Subcutaneous adipose tissue (tissue), 4 donors: Measurements from ENCODE around the gene TSFM. TPM values are rescaled to one million over a fixed set of nuclear protein-coding genes. Genes with fewer than 3 reads are reported as not detected.

Experiments
- total RNA-seq, 4 donors: library from RNA; depleted of rRNA; stranded (reverse); fragments of >200 nt; gene quantifications; one replicate each; pipeline ENCODE4 v1.1.0, GENCODE V29; 2016
- TF ChIP-seq, protein P1 (sequence below): fragments of 450-650 bp; IDR thresholded peaks from one replicate; pipeline ENCODE4 v1.5.1; 2016; ENCODE audit warnings: low read depth, mild to moderate bottlenecking, control low read depth, antibody characterized with exemption, moderate library complexity

TSFM gene
- total RNA-seq, 4 donors from 2014 or later = 16.7 to 26.0 (median 22.9) TPM

DNA sequence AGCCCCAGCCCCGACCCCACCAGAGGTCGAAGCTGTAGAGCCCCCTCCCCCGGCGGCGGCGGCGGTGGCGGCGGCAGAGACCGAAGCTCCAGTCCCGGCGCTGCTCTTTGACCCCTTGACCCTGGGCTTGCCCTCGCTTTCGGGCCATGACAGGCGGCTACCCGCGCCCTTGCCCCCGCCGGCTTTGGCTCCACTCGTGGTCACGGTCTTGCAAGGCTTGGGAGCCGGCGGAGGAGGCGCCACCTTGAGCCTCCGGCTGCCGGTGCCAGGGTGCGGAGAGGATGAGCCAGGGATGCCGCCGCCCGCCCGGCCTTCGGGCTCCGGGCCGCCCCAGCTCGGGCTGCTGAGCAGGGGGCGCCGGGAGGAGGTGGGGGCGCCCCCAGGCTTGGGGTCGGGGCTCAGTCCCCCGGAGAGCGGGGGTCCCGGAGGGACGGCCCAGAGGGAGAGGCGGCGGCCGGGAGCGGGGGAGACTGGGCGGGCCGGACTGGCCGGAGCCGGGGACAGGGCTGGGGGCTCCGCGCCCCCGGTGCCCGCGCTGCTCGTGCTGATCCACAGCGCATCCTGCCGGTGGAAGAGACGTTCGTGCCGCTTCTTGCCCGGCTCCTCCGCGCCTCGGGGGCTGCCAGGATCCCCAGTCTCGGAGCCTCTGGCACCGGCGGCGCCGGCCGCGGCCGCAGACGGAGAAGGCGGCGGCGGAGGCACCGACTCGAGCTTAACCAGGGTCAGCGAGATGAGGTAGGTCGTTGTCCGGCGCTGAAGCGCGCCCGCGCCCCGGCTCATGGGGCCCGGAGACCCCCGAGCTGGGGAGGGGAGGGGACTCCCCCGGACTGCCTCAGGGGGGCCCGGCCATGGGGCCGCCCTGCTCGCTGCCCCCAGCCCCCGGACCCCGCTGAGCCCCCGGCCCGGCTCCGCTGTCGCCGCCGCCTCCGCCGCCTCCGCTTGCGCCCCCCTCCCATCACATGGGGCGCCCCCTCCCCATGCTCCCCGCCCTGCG, 44.8 kb upstream of the TSFM start:
- TF ChIP-seq, protein P1, sequence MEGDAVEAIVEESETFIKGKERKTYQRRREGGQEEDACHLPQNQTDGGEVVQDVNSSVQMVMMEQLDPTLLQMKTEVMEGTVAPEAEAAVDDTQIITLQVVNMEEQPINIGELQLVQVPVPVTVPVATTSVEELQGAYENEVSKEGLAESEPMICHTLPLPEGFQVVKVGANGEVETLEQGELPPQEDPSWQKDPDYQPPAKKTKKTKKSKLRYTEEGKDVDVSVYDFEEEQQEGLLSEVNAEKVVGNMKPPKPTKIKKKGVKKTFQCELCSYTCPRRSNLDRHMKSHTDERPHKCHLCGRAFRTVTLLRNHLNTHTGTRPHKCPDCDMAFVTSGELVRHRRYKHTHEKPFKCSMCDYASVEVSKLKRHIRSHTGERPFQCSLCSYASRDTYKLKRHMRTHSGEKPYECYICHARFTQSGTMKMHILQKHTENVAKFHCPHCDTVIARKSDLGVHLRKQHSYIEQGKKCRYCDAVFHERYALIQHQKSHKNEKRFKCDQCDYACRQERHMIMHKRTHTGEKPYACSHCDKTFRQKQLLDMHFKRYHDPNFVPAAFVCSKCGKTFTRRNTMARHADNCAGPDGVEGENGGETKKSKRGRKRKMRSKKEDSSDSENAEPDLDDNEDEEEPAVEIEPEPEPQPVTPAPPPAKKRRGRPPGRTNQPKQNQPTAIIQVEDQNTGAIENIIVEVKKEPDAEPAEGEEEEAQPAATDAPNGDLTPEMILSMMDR = no peak

DNA sequence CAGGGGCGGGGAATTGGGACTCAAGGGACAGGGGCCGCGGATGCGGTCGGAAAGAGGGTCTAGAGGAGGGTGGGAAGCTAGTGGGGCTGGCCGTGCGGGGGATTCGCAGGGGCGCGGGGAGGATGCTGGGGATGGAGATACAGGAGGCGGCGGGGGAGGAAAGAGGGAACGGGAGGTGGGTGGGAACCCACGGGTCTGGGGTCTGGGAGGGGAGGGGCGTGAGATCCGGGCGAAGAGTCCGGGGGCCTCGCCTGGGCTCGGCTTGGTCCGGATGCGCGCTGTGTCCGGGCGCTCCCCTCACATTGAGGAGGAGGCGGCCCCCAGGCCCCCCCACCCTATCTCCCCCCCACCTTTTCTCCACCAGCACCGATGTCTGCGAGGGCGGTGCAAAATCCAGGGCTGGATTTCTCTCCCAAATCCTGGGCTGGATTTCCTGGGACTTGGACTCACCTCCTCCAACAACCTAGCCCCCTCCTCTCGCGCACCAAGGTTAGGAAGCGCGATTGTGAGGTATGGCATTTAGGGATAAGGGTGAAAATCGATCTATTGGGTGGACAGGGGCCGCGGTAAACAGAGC, 43.8 kb upstream of the TSFM start, which contains the start of gene AGAP2:
TSS of gene AGAP2 (minus strand) at position 82 of the 577 bp plus-strand sequence. CDS start 496 bp downstream, outside the sequence.
- TF ChIP-seq, protein P1 = no peak

DNA sequence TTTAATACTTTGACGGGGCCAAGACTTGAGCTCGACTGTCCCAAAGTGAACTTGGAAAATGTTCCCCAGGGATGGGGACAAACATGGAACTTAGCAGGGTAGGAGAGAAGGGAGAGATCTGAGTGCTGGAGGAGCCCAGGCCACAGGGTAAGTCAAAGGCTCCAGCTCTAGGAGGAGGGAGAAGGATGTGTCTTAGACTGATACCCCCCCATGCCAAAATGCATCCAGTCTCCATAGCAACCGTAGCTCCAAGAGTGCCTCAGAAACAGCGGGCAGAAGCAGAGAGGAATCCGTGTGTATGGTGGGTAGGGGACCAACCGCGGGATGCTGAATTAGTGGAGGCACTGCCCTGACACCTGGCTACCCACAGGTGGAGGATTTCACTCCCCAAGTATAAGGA, 43.2 kb upstream of the TSFM start:
- TF ChIP-seq, protein P1 = no peak

DNA sequence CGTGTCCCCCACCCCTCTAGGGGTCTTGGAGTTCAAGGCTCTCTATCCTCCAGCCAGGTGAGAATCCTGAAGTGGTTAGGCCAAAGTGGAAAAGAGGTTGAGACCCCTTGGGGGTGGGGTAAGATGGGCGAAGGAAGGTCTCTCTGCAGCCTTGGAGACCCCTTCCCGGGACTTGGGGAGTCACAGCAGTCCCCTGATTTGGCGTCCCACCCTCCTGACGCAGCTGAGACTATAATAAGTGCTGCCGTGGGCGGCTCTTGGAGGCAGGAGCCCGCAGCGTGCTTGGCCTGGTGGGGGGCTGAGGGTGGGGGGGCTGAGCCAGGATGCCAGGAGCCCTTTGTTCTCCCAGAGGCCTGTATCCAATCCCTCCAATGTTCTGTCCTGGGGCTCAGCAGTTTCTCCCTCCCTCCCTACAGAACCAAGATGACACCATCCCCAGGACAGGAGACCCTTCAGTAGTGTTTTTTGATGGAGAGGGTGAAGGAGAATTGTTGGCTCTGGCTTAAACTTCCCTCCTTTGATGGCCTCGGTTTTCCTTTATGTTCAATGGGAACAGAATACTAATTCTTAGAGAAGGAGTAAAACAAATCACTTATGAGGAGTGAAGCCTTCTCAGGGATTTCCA, 42.6 kb upstream of the TSFM start:
- TF ChIP-seq, protein P1 = no peak

DNA sequence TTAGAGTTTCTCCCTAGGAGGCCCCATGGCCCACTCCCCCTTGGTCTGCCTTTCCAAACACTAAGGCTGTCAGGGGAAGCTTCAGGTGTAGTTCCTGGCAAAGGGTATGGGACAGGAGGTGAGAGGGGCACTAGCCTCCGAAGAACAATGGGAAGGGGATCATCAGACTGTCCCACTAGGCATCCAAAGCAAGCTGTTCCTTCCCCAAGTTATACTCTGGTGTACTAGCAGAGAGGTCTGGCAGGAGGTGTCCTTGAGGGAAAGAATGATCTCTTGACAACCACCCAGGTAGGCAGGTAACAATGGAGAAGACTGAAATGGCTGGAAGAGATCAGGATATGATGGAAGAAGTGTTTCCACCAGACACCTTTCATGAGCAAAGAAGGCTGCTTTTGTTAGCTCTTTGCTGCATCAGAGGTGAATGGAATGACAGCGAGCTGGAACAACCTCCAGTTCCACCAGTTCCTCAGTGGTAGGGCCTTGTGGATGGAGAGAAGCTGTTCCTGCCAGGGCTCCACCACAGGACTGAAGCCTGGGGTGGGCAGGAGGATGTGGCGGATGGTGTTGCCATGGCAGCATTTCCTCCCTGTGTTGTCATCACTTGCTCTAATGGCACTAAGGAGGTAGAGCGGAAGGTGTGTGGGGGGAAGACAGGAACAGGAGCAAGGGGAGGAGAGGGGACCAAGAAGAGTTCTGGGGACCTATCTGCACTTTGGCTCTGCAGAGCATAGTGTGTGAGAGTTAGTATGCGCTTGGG, 41.8 kb upstream of the TSFM start:
- TF ChIP-seq, protein P1 = no peak

DNA sequence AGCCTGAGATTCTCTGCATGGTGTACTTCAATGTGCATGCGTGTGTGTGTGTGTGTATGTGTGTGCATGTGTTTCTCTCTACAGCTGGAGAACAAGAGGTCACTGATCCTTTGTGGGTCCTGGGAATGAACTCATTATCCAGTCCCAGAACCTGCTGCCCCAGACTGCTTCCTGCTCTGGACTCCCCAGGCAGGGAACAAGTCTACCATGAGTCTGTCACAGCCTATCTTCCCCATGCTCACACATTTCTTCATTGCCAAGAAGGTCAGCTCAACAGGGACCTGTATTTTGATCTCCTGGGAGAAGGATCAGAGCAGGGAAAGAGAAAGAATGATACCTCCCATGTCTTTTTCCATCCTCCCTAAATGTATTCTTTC, 41.2 kb upstream of the TSFM start:
- TF ChIP-seq, protein P1 = no peak
